GM12878 (cell line): Measurements from ENCODE around the gene MSH5. TPM values are rescaled to one million over a fixed set of nuclear protein-coding genes. Genes with fewer than 3 reads are reported as not detected.

Experiments
- ATAC-seq: fragments of 200-7000 bp; cut with Tn5 transposase; 3 replicates; pipeline ENCODE4 v1.9.1; 2020; ENCODE audit warnings: mild to moderate bottlenecking, moderate library complexity
- BruUV-seq: library from RNA; stranded (reverse); fragments of 400-500 nt; replicated peaks from 2 replicates; lab custom pipeline; 2021; lab: Mats Ljungman, UMichigan
- CTCF ChIA-PET: fragments of 300-600 bp; sonication (Branson Sonifier 250); formaldehyde crosslinking; extraction: SDS; loops from one replicate; lab custom pipeline; 2021; ENCODE audit warnings: inconsistent platforms; lab: Yijun Ruan, JAX
- POLR2A ChIA-PET: fragments of 350-600 bp; formaldehyde crosslinking; extraction: SDS; loops from one replicate; lab custom pipeline; 2021; ENCODE audit warnings: inconsistent platforms; lab: Charles Lee
- RAD21 ChIA-PET: fragments of 300-600 bp; sonication (Branson Sonifier 250); formaldehyde crosslinking; loops from one replicate; lab custom pipeline; 2023; ENCODE audit warnings: antibody characterized with exemption; ENCODE audit not compliant: unreplicated experiment; lab: Charles Lee
- SMC1A ChIA-PET: fragments of 300-600 bp; sonication (Branson Sonifier 250); formaldehyde crosslinking; loops from one replicate; lab custom pipeline; 2023; ENCODE audit not compliant: unreplicated experiment, uncharacterized antibody; lab: Charles Lee
- DNase-seq: peaks from one replicate; pipeline ENCODE4 v3.0.0-alpha.2; 2011; ENCODE audit warnings: low read depth, low spot score
- FAIRE-seq: peaks from 3 replicates; lab custom pipeline; 2011; peaks lifted over from hg19 to GRCh38; lab: Jason Lieb, UNC
- H2AFZ ChIP-seq: 2 replicates; pipeline ENCODE4 v1.6.0; 2011; ENCODE audit warnings: low read depth, low read length, control low read depth; ENCODE audit not compliant: control insufficient read depth
- H3K27ac ChIP-seq: 2 replicates; pipeline ENCODE4 v1.5.1; 2011; ENCODE audit warnings: control low read depth; ENCODE audit not compliant: control insufficient read depth, insufficient read depth
- H3K27me3 ChIP-seq, 2 experiments: replicated peaks in 1 of 2; 2 replicates each; pipeline versions ENCODE4 v1.6.0 to v1.6.1; 2011; ENCODE audit warnings: low read length in 1 of 2; ENCODE audit not compliant: control insufficient read depth in 2 of 2, insufficient read depth in 2 of 2
- H3K36me3 ChIP-seq, 2 experiments: 2 replicates each; pipeline ENCODE4 v1.5.1; 2011; ENCODE audit warnings: low read length in 1 of 2; ENCODE audit not compliant: control insufficient read depth in 2 of 2, insufficient read depth in 2 of 2
- H3K4me1 ChIP-seq: 2 replicates; pipeline ENCODE4 v1.6.1; 2011; ENCODE audit warnings: mild to moderate bottlenecking, low read length, moderate library complexity, mixed read lengths; ENCODE audit not compliant: control insufficient read depth, insufficient read depth
- H3K4me2 ChIP-seq: 2 replicates; pipeline ENCODE4 v1.6.0; 2011; ENCODE audit warnings: control low read depth; ENCODE audit not compliant: control insufficient read depth, insufficient read depth
- H3K4me3 ChIP-seq: fragments of 200-600 bp; sonication (generic); 2 replicates; pipeline ENCODE4 v1.5.1; 2016
- H3K79me2 ChIP-seq: 2 replicates; pipeline ENCODE4 v1.6.0; 2011; ENCODE audit warnings: low read length; ENCODE audit not compliant: control insufficient read depth, insufficient read depth
- H3K9ac ChIP-seq: 2 replicates; pipeline ENCODE4 v1.8.0; 2011; ENCODE audit warnings: low read length, control low read depth, mixed read lengths; ENCODE audit not compliant: control insufficient read depth, insufficient read depth
- H3K9me3 ChIP-seq: replicated peaks from 3 replicates; pipeline ENCODE4 v1.5.1; 2011; ENCODE audit warnings: mild to moderate bottlenecking, low read length; ENCODE audit not compliant: control insufficient read depth, insufficient read depth
- H4K20me1 ChIP-seq: 2 replicates; pipeline ENCODE4 v1.6.0; 2011; ENCODE audit not compliant: control insufficient read depth, insufficient read depth
- BCLAF1 ChIP-seq: fragments of 450-650 bp; IDR thresholded peaks from 2 replicates; pipeline ENCODE4 v1.6.1; 2017; ENCODE audit warnings: antibody characterized with exemption, mild to moderate bottlenecking, moderate library complexity
- HCFC1 ChIP-seq: fragments of 150-350 bp; IDR thresholded peaks from 2 replicates; pipeline ENCODE4 v1.6.1; 2014; ENCODE audit warnings: low read length
- SKIL ChIP-seq: fragments of 450-650 bp; IDR thresholded peaks from 2 replicates; pipeline ENCODE4 v1.6.1; 2017; ENCODE audit warnings: mild to moderate bottlenecking, low read depth, inconsistent platforms; ENCODE audit not compliant: poor library complexity, severe bottlenecking
- WGBS: methylation state at CpG from one replicate; pipeline ENCODE4 v1.1.6; 2016; ENCODE audit warnings: low lambda C conversion rate; ENCODE audit not compliant: insufficient replicate concordance, insufficient coverage; ENCODE audit errors: missing lambda C conversion rate; 5-methylcytosine and 5-hydroxymethylcytosine counted together
- in situ Hi-C: fragments of 300-500 bp; cut with MboI; formaldehyde crosslinking; loops from 9 replicates; pipeline ENCODE4 v1.14.3; 2018; ENCODE audit warnings: mixed read lengths
- intact Hi-C: fragments of 100-400 bp; cut with micrococcal nuclease; formaldehyde crosslinking; loops from one replicate; pipeline ENCODE4 v1.14.2; 2022; ENCODE audit not compliant: unreplicated experiment
- polyA plus RNA-seq, 11 experiments: library from polyadenylated mRNA; depleted of rRNA in 4 of 11; unstranded in 6 of 11; stranded (reverse) in 5 of 11; fragments of >200 nt; fragmentation: Nextera tagmentation in 4 of 11; fragmentation: Illumina TruSeq in 1 of 11; extraction: Ambion mirVana in 4 of 11; extraction: Trizol in 1 of 11; gene quantifications; 1 replicate in 1 of 11; 2 replicates in 10 of 11; pipeline versions ENCODE4 v1.2.1 to v1.2.3, GENCODE V29; 2011 to 2016; ENCODE audit warnings: inconsistent platforms in 2 of 11, missing spikeins in 2 of 11, low read depth in 1 of 11
- total RNA-seq, 4 experiments: library from RNA; depleted of rRNA in 3 of 4; stranded (reverse); fragments of >200 nt in 3 of 4; fragmentation: Illumina TruSeq in 1 of 4; extraction: Trizol in 1 of 4; gene quantifications; 2 replicates each; pipeline versions ENCODE4 v1.2.1 to v1.2.3, GENCODE V29; 2013 to 2021

Gene MSH5
- total and polyA plus RNA-seq, 10 of the 15 experiments (the other 5 are each of a cell fraction or from before 2014, with no cell fraction given) = 9.1 to 52.7 (median 30.0) TPM

- H3K27ac ChIP-seq = no peak overlapping the region
- TF ChIP-seq HCFC1 (no peak), SKIL (no peak), BCLAF1 (no peak)
- intact Hi-C loops = no loop called here
- ChIA-PET POLR2A (interaction anchor here (0.8 kb wide), 1 partner anchor 87 kb away, joined by 3 read pairs; the partner anchor contains the start of gene LSM2), RAD21 (no interaction called here), SMC1A (no interaction called here), CTCF (no interaction called here)
- H4K20me1 ChIP-seq = no peaks in the 10 kb centered on the region
- in situ Hi-C loops = no loop called here
- no peaks in the 10 kb centered on the region for H3K4me1 ChIP-seq
- no peak overlapping the region for H3K9ac ChIP-seq
- no peak overlapping the region for H3K4me2 ChIP-seq
- no peak for ATAC-seq
- H3K27me3 ChIP-seq = no peaks in the 10 kb centered on the region; a peak in 2 of 4 replicates
- FAIRE-seq = no peak
- H3K79me2 ChIP-seq = no peaks in the 10 kb centered on the region
- H3K36me3 ChIP-seq = no peaks in the 10 kb centered on the region
- H3K9me3 ChIP-seq = no peaks in the 10 kb centered on the region
- no peak for DNase-seq
- BruUV-seq = no TSS peak
- no peak overlapping the region for H2AFZ ChIP-seq
- WGBS = 33% methylated on average over 6 of the region's 6 CpGs
- H3K4me3 ChIP-seq = no peak overlapping the region
Observed at GRCh38 chr6:31719001-31719400, 20.8 kb upstream of the MSH5 start.
